ENCODE results near the gene TEX26.

Gene TEX26

GRCh38 chr13:30984620-30985019 is 52.2 kb downstream of the TEX26 start:
- H3K27ac ChIP-seq, result no peak overlapping the region
- DNase-seq (ENCODE audit: low spot score), result no peak
- H3K4me3 ChIP-seq, result no peak overlapping the region
- TF ChIP-seq CTCF (IDR thresholded peaks at IDR 0.05), result no peak

- H3K4me3 ChIP-seq, result no peak overlapping the region
- H3K27ac ChIP-seq, result no peak overlapping the region
- no peak for TF ChIP-seq CTCF (IDR thresholded peaks at IDR 0.05)
- DNase-seq (ENCODE audit: low spot score), result no peak
Measured at GRCh38 chr13:30985637-30986205, 53.3 kb downstream of the TEX26 start.

- Histone ChIP-seq H3K4me3 (no peak overlapping the region), H3K27ac (no peak overlapping the region)
- no peak for DNase-seq (ENCODE audit: low spot score)
- TF ChIP-seq CTCF (IDR thresholded peaks at IDR 0.05), result no peak
Measured at GRCh38 chr13:30991184-30991583, 58.7 kb downstream of the TEX26 start.

GRCh38 chr13:30991922-30992321 is 59.5 kb downstream of the TEX26 start:
- no peak for TF ChIP-seq CTCF (IDR thresholded peaks at IDR 0.05)
- no peak for DNase-seq (ENCODE audit: low spot score)
- H3K4me3 ChIP-seq, result no peak overlapping the region
- no peak overlapping the region for H3K27ac ChIP-seq

- TF ChIP-seq CTCF (IDR thresholded peaks at IDR 0.05), result no peak
- no peak overlapping the region for H3K27ac ChIP-seq
Measured at GRCh38 chr13:30995331-30995730, 62.9 kb downstream of the TEX26 start.

GRCh38 chr13:30997697-30998096 is 65.2 kb downstream of the TEX26 start:
- no peak for DNase-seq (ENCODE audit: low spot score)
- Histone ChIP-seq H3K27ac (no peak overlapping the region), H3K4me3 (no peak overlapping the region)
- no peak for TF ChIP-seq CTCF (IDR thresholded peaks at IDR 0.05)

More at GRCh38 chr13:30995331-30995730, 62.9 kb downstream of the TEX26 start:
- no peak overlapping the region for H3K4me3 ChIP-seq
- no peak for DNase-seq (ENCODE audit: low spot score)
